Activated CD8-positive, alpha-beta memory T cell treated with anti-CD3 and anti-CD28 coated beads, Interleukin-2, amount 50 U/mL, for 24 hours (primary cell): ENCODE results near the gene CC2D1A.
"Not testable (repeated sequence)": the region's sequence is repeated elsewhere in the genome, so short reads cannot be mapped to it uniquely, and the experiment has no call there.

Experiments used
- DNase-seq: peaks from one replicate; pipeline ENCODE4 v3.0.0-alpha.2; 2020; ENCODE audit errors: extremely low read depth

Gene CC2D1A

DNA sequence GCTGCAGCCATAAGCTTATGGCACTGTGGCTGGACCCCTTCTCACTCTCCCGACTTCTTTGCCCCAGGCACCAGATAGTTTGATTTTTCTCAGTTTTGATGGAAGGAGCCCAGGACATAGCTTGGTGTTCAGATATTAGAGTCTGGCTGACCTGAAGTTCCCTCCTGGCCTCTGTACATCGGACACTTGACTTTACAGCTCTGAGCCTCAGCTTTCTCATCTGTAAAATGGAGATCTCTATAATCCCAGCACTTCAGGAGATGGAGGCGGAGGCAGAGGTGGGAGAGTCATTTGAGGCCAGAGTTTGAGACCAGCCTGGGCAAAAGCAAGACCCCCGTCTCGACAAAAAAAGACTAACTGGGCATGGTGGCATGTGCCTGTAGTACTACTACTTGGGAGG, 909 bp downstream of the CC2D1A start:
- DNase-seq = no peak

DNA sequence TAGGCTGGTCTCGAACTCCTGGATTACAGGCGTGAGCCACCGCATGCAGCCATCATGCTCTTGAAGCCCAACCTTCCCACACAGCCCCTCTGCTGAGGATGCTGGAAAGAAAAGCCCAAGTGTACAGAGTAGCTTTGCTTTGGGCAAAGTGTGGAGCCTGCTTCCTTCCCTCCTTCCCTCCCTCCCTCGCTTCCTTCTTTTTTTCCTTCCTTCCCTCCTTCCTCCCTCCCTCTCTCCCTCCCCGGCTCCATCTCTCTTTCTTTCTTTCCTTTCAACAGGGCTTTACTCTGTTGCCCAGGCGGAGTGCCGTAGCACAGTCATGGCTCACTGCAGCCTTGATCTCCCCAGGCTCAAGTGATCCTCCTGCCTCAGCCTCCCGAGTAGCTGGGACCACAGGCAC, 2.7 kb downstream of the CC2D1A start:
- no peak for DNase-seq

DNA sequence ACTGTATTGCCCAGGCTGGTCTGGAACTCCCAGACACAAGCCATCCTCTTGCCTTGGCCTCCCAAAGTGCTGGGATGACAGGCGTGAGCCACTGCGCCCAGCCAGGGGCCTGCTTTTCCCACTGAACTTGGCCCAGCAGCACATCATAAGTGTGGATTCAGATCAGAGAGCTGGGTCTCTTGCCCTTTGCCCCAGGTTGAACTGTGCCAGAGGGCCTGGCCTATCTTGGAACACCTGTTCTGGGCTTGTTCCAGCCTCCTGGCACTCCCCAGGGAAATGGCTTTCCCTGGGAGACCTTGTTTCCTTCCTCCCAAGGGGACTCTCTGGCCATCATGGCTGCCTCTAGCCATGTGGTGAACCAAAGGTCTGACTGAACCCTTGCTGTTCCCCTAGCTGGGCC, 3.4 kb downstream of the CC2D1A start:
- DNase-seq = no peak

DNA sequence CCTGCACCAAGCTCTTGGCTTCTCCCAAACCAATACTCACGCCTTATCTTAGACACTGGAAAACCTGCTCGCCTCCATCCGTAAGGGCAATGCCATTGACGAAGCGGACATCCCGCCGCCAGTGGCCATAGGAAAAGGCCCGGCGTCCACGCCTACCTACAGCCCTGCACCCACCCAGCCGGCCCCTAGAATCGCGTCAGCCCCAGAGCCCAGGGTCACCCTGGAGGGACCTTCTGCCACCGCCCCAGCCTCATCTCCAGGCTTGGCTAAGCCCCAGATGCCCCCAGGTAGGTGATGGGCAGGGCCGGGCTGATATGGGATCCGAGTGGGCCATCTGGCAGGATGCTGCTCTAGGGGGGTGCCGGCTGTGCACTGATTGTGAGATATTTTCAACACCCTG, 7.4 kb downstream of the CC2D1A start:
- no peak for DNase-seq

DNA sequence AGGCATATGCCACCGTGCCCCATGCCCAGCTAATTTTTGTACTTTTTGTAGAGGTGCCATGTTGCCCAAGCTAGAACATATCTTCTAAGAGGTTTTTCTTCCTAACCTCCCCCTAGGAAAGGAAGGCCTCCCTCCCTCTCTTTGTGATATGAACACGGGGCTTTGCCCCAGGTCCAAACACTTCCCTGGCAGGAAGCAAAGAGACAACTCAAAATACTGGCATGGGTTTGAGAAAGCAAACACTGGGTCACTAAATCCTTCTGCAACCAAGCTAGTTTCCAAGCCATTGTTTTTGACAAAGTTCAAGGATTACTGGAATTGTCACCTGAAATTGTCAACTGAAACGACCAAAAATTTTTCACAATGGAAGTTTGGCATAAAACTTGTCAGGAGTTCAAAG, 8.8 kb downstream of the CC2D1A start:
- DNase-seq = no peak

DNA sequence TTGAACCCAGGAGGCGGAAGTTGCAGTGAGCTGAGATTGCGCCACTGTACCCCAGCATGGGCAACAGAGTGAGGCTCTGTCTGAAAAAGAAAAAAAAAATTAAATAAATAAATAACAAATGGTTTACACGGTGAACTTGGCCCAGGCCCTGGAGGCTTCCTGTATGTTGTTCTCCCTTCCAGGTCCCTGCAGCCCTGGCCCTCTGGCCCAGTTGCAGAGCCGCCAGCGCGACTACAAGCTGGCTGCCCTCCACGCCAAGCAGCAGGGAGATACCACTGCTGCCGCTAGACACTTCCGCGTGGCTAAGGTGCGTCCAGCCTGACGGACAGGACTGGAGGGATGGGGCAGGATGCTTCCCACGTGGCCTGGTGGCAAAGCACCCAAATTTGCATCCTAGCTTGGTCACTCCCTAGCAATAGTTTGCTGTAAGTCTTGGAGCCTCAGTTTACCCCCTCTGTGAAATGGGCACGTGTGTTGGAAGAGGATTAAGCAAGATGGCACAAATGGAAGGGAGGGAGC, 11.9 kb downstream of the CC2D1A start:
- no peak for DNase-seq

DNA sequence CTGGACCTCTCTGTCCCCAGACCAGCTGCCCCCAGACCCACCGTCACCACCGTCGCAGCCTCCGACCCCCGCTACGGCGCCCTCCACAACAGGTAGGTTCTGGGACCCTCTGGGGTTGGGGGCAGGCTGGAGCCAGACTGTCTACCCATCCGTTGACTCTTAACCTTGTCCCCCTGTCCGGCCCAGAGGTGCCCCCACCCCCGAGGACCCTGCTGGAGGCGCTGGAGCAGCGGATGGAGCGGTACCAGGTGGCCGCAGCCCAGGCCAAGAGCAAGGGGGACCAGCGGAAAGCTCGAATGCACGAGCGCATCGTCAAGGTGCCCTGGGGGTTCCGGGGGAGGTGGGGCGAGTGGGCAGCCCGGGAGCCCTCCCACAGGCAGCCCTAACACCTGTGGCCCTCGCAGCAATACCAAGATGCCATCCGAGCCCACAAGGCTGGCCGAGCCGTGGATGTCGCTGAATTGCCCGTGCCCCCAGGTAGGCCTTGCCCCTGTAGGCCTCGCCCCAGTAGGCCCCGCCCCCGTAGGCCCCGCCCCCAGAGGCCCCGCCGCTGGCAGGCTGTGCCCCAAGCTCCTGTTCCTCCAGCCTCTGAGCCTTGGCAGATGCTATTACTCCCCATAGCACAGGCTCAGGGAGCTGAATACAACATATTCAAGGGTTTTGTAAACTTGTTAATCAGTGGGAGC, 12.9 kb downstream of the CC2D1A start:
- DNase-seq = no peak

DNA sequence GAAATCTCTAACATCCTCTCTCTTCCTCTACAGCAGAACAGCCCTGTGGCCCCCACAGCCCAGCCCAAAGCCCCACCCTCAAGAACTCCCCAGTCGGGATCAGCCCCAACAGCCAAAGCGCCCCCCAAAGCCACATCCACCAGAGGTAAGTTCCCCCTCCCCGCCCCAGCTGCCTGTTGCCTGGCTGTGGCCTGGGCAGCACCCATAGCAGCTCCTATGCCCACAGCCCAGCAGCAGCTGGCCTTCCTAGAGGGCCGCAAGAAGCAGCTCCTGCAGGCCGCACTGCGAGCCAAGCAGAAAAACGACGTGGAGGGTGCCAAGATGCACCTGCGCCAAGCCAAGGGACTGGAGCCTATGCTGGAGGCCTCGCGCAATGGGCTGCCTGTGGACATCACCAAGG, 14.5 kb downstream of the CC2D1A start:
- DNase-seq = no peak

DNA sequence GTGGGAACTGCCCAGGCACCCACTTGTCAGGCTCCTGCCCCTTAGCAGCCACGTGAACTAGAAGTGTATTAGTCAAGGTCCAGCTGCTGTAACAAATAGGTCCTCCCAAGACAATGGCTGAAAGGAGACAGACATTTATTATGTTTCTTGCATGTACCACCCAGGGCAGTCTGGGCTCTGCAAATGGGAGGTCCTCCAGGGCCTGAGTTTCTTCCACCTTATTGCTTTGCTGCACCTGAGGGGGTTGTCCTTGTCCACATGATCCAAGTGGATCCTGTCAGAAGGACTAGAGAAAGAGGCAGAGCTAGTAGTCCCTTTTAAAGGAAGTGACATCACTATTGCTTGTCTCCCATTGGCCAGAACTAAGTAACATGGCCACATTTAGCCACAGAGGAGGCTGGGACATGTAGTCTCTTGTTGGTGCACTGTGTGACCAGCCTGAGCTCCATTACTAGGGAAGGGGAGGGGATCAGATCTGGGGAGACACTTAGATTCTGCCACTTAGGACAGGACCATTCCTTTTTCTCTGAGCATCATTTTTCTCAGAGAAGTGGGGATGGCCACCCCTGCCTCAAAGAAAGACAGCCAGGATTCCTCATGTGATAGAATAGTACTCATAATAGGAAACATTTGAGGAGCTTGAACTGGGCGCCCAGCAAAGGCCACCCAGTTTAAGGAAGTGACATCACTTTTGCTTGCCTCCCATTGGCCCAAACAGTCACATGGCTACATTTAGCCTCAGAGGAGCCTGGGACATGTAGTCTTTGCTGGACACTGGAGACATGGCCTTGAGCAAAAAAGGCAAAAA, 15.1 kb downstream of the CC2D1A start:
- DNase-seq = no peak

DNA sequence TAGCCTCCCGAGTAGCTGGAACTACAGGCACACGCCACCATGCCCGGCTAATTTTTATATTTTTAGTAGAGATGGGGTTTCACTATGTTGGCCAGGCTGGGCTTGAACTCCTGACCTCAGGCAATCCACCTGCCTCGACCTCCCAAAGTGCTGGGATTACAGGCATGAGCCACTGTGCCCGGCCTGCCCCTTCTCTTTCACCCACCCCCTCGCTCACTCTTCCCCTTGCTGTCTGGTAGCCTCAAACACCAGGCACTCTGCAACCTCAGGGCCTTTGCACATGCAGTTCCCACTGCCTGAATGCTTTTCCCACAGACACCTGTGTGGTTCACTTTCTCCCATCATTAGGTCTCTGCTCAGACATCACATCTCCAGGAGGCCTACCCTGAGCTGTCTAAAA, 16.1 kb downstream of the CC2D1A start:
- DNase-seq = not testable (repeated sequence)

DNA sequence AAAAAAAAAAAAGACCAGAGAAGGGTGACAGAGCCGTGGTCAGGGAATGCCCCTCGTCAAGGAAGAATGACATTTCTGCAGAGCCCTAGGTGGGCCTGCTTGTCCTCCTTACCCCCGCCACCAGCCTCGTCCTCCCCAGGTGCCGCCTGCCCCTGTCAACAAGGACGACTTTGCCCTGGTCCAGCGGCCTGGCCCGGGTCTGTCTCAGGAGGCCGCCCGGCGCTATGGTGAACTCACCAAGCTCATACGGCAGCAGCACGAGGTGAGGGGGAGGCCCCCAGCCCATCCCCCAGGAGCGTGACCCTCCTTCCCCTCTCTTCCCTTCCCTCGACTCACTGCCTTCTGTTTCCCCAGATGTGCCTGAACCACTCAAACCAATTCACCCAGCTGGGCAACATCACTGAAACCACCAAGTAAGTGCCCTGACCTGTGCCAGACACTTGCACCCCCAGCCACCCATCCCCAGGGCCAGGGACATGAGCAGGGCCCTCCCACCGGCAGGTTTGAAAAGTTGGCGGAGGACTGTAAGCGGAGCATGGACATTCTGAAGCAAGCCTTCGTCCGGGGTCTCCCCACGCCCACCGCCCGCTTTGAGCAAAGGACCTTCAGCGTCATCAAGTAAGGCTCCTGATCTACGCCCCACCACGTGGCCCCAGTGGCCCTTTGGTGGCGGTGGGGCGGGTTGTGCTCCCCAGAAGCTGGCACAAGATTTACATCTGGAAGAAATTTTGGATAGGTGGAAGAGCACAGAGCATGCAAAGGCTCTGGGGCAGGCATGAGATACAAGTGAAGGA, 17.4 kb downstream of the CC2D1A start:
- DNase-seq = no peak

DNA sequence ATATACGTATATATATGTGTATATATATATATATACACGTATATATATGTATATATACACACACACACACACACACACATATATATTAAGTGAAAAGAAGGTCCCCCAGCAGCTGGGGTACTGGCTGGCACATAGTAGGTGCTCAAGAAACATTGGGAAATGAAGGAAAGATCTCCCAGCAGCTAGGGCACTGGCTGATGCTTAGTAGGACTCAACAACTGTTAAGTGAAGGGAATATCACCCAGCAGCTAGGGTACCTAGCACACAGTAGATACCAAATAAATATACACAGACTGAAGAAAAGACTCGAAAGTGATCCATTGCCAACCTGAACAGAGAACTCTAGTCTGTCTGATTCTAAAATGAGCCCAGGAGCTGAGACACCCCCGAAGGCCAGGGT, 20.0 kb downstream of the CC2D1A start:
- no peak for DNase-seq

DNA sequence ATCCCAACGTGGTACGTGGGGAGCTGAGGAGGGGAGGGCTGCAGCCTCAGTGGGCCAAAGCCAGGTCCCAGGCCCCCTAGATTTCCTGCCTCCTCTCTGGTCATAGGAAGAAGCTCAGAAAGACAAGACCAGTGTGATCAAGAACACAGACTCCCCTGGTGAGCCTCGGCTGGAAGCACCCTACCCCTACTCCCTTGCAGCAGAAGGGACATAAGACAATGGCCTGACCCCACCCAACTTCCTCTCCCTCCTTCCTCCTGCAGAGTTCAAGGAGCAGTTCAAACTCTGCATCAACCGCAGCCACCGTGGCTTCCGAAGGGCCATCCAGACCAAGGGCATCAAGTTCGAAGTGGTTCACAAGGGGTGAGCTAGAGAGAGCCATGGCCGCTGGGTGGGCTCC, 20.7 kb downstream of the CC2D1A start:
- no peak for DNase-seq

DNA sequence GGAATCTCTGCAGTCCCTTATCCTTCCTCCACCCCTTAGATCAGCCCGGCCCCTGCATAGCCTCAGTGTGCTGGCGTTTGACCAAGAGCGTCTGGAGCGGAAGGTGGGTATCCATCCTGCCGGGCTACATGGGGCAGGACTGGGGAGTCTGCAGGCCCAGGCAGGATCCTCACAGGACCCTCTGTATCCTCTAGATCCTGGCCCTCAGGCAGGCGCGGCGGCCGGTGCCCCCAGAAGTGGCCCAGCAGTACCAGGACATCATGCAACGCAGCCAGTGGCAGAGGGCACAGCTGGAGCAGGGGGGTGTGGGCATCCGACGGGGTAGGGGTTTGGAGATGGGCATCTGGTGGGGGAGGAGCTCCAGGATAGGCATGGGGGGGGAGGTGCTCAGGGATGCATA, 23.3 kb downstream of the CC2D1A start:
- no peak for DNase-seq

DNA sequence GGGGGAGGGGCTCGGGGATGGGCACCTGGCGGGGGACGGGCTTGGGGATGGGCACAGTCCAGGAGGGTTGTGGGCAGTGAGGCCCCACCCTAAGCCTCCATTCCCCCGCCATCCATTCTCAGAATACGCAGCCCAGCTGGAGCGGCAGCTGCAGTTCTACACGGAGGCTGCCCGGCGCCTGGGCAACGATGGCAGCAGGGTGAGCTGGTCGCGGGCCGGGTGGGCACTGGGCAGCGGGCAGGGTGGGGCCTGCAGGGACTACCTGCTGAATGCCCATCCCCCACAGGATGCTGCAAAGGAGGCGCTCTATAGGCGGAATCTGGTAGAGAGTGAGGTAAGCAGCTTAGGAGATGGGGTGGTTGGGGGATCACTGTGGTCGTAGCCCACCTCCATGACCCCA, 24.0 kb downstream of the CC2D1A start:
- DNase-seq = no peak

DNA sequence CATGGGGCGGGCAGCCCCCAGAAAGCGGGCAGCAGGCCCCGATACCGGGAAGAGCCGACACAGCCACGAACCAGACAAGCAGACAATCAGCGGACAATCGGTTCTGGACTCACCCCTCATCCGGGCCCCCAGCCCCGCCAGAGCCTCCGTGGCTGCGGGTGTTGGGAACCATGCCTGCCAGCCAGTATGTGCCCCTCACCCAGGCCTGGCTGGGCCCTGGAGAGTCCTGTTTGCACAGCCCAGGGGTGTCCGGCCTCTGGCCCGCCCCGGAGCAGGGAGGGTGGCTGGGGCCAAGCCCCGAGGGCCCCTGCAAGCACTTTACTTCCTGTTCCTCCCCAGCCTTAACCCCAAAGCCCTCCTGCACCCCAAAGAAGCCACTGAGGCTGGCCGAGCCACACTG, 24.4 kb downstream of the CC2D1A start:
- DNase-seq = no peak

DNA sequence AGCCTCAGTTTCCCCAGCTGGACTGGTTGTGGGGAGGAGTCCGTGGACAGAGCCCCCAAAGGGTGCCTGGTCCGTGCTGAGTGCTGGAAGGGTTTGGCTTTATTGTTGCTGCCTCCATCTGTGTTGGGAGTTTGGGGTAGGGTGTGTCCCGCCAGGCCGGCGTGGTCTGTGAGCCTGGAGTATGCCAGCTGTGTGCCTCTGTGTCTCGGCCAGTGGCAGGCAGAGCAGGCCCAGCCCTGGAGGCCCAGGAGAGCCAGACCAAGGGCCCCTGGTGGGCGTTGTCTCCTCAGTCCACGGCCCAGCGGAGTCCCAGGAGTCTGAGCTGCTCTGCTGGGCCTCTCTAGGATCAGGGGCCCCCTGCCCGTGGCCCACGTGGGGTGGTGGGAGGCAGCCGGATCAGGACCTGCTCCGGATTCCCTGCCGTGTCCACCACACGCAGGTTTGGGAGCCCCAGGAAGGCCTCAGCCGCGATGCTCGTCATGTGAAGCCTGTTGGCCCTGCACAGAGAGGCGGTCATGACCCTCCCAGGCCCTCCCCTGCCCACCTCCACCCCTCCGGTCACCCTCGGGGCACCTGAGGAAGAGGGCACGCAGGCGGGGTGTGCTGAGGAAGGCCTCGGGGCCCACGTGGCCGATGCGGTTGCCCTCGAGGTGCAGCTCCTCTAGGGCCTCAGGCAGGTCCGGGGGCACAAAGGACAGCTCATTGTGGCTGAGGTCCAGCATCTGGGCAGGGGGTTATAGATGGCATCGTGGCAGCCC, 25.6 kb downstream of the CC2D1A start:
- no peak for DNase-seq

DNA sequence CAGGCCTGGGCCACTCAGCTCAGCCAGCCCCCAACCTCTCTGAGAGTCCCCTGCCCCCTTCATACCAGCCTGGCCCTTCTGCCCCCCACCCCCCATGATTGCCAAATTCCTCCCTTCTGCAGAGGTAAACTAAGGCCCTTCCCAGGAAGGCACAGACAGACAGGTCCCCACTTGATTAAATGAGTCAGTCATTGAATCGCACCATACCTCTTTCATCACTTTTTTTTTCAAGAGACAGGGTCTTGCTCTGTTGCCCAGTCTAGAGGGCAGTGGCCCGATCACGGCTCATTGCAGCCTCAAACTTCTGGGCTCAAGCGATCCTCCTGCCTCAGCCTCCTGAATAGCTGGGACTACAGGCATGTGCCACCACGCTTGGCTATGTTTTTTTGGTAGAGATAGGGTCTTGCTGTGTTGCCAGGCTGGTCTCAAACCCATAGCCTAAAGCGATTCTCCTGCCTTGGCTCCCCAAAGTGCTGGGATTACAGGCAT, 26.2 kb downstream of the CC2D1A start:
- DNase-seq = no peak

DNA sequence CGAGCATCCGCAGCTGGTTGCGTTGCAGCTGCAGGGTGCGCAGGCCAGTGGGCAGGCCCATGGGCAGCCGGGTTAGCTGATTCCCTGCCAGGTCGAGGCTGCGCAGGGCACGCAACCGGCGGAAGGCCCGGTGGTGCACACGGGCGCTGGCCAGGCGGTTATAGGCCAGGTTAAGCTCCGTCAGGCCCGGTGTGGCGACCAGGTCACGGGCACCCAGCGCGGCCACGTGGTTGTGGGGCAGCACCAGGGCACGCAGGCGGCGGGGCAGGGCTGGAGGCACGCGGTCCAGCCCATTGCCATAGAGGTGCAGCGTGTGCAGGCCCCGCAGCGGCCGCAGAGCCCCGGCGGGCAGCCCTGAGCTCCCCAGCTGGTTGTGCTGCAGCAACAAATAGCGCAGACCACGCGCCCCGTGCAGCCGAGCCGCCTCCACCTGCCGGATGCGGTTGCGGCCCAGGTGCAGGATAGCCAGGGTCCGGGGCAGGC, 27.0 kb downstream of the CC2D1A start:
- no peak for DNase-seq

DNA sequence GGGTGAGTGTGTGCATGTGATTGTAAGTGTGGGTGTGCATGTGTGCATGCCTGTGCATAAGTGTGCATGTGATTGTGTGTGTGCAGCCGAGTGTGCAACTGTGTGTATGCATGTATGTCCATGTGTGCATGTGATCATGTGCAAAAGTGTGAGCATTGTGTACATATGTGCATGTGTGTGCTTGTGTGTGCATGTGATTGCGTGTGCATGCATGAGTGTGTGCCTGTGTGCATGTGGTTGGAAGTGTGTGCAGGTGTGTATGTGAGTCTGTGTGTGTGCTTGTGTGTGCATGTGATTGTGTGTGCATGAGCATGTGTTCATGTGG, 28.7 kb downstream of the CC2D1A start:
- no peak for DNase-seq

DNA sequence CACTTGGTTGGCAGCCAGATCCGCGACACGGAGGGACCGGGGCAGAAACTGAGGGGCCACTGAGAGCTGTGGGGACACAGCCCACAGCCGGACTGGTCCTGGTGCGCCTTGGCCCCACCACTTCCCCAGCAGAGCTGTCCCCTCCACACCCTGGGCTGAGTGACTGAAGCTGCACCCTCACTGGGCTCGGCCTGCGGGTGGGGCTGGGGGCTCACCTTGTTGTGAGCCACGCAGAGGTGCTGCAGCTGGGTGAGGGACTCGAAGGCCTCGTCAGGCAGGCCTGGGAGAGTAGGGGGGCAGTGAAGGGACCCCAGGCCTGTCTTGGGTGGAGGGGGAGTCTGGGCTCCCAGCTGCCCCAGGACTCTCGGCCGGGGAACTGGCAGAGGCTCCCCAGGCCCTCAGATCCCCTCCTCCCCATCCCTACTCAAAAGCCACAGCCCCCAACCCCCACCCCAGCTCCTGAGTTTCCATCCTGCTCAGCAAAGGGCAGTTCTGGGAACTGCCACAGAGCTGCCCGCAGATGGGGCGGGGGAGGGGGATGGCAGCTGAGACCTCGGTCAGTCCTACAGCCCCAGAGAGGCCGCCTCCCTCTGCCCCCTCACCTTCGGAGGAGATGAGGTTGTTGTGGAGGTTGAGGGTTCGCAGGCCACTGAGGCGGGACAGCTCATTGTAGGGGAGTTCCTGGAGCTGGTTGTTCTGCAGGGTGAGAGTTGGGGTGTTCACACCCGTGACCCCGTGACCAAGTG, 29.9 kb downstream of the CC2D1A start:
- no peak for DNase-seq
